CD4-positive, alpha-beta T cell treated with Interleukin-10 for 1 hour (primary cell): ENCODE results near the gene FBXO21.
"Not testable (repeated sequence)": the region's sequence is repeated elsewhere in the genome, so short reads cannot be mapped to it uniquely, and the experiment has no call there.

Source experiments
- DNase-seq: peaks from one replicate; pipeline ENCODE4 v3.0.0-alpha.2; 2020

The FBXO21 gene

GRCh38 chr12:117190210-117190781 is at the start of gene FBXO21:
Gene FBXO21, minus strand, starts transcription at chr12:117190470. Its CDS starts 14 bp downstream, at chr12:117190456.
- peak; percentile 94 for DNase-seq

- DNase-seq, result peak; percentile 48
Observed at GRCh38 chr12:117236456-117237001, 46.3 kb upstream of the FBXO21 start.

- no peak for DNase-seq
Observed at GRCh38 chr12:117235261-117235660, 45.0 kb upstream of the FBXO21 start.

GRCh38 chr12:117234441-117234840 is 44.2 kb upstream of the FBXO21 start:
- no peak for DNase-seq

- no peak for DNase-seq
Observed at GRCh38 chr12:117231750-117232149, 41.5 kb upstream of the FBXO21 start.

GRCh38 chr12:117228239-117228638 is 38.0 kb upstream of the FBXO21 start:
- no peak for DNase-seq

- no peak for DNase-seq
Observed at GRCh38 chr12:117227000-117227653, 36.9 kb upstream of the FBXO21 start.

GRCh38 chr12:117226505-117226904 is 36.2 kb upstream of the FBXO21 start:
- DNase-seq, result no peak

- no peak for DNase-seq
Observed at GRCh38 chr12:117225179-117225578, 34.9 kb upstream of the FBXO21 start.

- not testable (repeated sequence) for DNase-seq
Observed at GRCh38 chr12:117220947-117221346, 30.7 kb upstream of the FBXO21 start.

- DNase-seq, result no peak
Observed at GRCh38 chr12:117218149-117218548, 27.9 kb upstream of the FBXO21 start.

- no peak for DNase-seq
Observed at GRCh38 chr12:117216686-117217085, 26.4 kb upstream of the FBXO21 start.

GRCh38 chr12:117214797-117215196 is 24.5 kb upstream of the FBXO21 start:
- no peak for DNase-seq

GRCh38 chr12:117213295-117213808 is 23.1 kb upstream of the FBXO21 start:
- no peak for DNase-seq

GRCh38 chr12:117212563-117213190 is 22.4 kb upstream of the FBXO21 start:
- DNase-seq, result peak; percentile 61

GRCh38 chr12:117210266-117210918 is 20.1 kb upstream of the FBXO21 start:
- no peak for DNase-seq

GRCh38 chr12:117209626-117210025 is 19.4 kb upstream of the FBXO21 start:
- DNase-seq, result no peak

GRCh38 chr12:117208811-117209455 is 18.7 kb upstream of the FBXO21 start:
- no peak for DNase-seq

- DNase-seq, result no peak
Observed at GRCh38 chr12:117208206-117208605, 17.9 kb upstream of the FBXO21 start.

- no peak for DNase-seq
Observed at GRCh38 chr12:117207675-117208074, 17.4 kb upstream of the FBXO21 start.

- no peak for DNase-seq
Observed at GRCh38 chr12:117202556-117202955, 12.3 kb upstream of the FBXO21 start.

- no peak for DNase-seq
Observed at GRCh38 chr12:117202033-117202432, 11.8 kb upstream of the FBXO21 start.
